Parathyroid adenoma (tissue), 2 donors: ENCODE data around the gene PDE6B.

ENCODE experiments used
- H2AFZ ChIP-seq: fragments of 300-600 bp; sonication (generic); one replicate; pipeline ENCODE4 v1.7.0; 2017; ENCODE audit warnings: antibody characterized with exemption, mild to moderate bottlenecking
- H3K27ac ChIP-seq: fragments of 300-600 bp; sonication (generic); one replicate; pipeline ENCODE4 v1.7.0; 2017
- H3K27me3 ChIP-seq: fragments of 300-600 bp; sonication (generic); one replicate; pipeline ENCODE4 v1.7.0; 2017; ENCODE audit warnings: low read length; ENCODE audit not compliant: control insufficient read depth, insufficient read depth
- H3K36me3 ChIP-seq: fragments of 300-600 bp; sonication (generic); one replicate; pipeline ENCODE4 v1.7.0; 2017; ENCODE audit warnings: low read length; ENCODE audit not compliant: control insufficient read depth, insufficient read depth
- H3K4me1 ChIP-seq: fragments of 300-600 bp; sonication (generic); one replicate; pipeline ENCODE4 v1.7.0; 2017; ENCODE audit warnings: control low read depth
- H3K4me2 ChIP-seq: fragments of 300-600 bp; sonication (generic); one replicate; pipeline ENCODE4 v1.7.0; 2017; ENCODE audit warnings: low read length
- H3K4me3 ChIP-seq: fragments of 300-600 bp; sonication (generic); one replicate; pipeline ENCODE4 v1.7.0; 2017; ENCODE audit warnings: low read depth, low read length
- H3K79me2 ChIP-seq: fragments of 300-600 bp; sonication (generic); one replicate; pipeline ENCODE4 v1.7.0; 2017; ENCODE audit warnings: control low read depth
- H3K9ac ChIP-seq: fragments of 300-600 bp; sonication (generic); one replicate; pipeline ENCODE4 v1.7.0; 2017; ENCODE audit warnings: mild to moderate bottlenecking
- H3K9me3 ChIP-seq: fragments of 300-600 bp; sonication (generic); one replicate; pipeline ENCODE4 v1.7.0; 2017; ENCODE audit warnings: low read length; ENCODE audit not compliant: control insufficient read depth
- TF ChIP-seq, protein P1 (sequence below): fragments of 300-600 bp; sonication (generic); IDR thresholded peaks from one replicate; pipeline ENCODE4 v1.7.0; 2017; ENCODE audit warnings: antibody characterized with exemption, mild to moderate bottlenecking
- donor health status: primary hyperparathyroidism.

The PDE6B gene

DNA sequence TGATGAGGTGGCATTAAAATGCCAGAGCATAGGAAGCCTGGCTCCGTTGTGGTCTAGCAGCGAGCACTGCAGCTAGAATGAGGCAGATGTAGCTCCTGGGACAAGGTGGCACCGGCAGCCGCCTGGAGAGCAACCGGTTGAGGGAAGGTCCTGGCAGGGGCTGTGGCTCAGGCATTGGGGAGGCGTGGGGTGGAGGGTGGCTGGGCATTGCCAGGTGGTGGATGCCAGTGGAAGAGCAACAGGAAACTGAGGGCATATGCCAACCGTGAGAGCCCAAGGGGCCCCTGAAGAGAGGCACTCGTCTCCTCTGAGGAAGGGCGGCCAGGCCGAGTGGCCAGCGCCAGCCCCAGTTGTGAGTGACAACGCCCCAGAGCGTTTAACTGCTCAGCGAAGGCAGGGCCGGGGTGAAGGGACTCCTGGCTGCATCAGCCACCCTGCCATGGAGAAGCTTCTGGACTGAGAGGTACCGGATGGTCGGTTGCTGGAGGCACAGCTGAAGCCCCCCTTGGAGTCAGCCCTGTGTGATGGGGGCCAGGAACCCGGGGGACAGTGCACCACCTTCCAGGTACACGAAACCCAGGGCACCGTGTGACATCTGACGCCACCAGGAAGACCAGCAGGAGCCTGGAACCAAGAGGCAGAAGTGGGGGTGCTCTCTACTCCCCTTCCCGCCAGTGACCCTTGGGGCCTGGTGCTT, 13.2 kb upstream of the PDE6B start:
- Histone ChIP-seq H3K79me2 (no peaks in the 10 kb centered on the region), H3K9ac (no peak overlapping the region), H3K27me3 (no peaks in the 10 kb centered on the region), H3K36me3 (no peaks in the 10 kb centered on the region), H3K4me1 (no peaks in the 10 kb centered on the region), H3K27ac (no peak overlapping the region), H2AFZ (no peak overlapping the region), H3K9me3 (no peaks in the 10 kb centered on the region), H3K4me3 (no peak overlapping the region), H3K4me2 (no peak overlapping the region)
- TF ChIP-seq, protein P1, sequence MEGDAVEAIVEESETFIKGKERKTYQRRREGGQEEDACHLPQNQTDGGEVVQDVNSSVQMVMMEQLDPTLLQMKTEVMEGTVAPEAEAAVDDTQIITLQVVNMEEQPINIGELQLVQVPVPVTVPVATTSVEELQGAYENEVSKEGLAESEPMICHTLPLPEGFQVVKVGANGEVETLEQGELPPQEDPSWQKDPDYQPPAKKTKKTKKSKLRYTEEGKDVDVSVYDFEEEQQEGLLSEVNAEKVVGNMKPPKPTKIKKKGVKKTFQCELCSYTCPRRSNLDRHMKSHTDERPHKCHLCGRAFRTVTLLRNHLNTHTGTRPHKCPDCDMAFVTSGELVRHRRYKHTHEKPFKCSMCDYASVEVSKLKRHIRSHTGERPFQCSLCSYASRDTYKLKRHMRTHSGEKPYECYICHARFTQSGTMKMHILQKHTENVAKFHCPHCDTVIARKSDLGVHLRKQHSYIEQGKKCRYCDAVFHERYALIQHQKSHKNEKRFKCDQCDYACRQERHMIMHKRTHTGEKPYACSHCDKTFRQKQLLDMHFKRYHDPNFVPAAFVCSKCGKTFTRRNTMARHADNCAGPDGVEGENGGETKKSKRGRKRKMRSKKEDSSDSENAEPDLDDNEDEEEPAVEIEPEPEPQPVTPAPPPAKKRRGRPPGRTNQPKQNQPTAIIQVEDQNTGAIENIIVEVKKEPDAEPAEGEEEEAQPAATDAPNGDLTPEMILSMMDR: no peak

DNA sequence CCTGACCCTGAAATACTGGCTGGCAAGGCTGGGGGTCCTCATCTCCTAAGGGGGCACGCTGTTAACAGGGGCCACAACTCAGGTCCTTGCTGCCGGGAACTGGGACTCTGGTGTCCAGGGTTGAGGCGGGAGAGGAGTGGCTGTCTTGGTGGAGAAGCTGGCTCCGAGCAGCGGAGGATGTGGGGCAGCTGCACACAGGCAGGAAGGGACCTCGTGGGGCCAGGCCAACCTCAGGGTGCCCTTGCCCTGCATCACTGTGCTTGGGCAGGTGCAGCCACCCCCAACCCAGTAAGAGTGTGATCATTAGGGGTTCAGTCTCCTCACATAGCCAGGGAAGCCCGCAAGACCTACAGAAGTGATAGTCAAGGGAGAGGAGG, 12.6 kb upstream of the PDE6B start:
- Histone ChIP-seq H3K27me3 (no peaks in the 10 kb centered on the region), H3K4me3 (no peak overlapping the region), H2AFZ (no peak overlapping the region), H3K9me3 (no peaks in the 10 kb centered on the region), H3K79me2 (no peaks in the 10 kb centered on the region), H3K9ac (no peak overlapping the region), H3K4me2 (no peak overlapping the region), H3K36me3 (no peaks in the 10 kb centered on the region), H3K4me1 (no peaks in the 10 kb centered on the region), H3K27ac (no peak overlapping the region)
- TF ChIP-seq, protein P1: no peak

DNA sequence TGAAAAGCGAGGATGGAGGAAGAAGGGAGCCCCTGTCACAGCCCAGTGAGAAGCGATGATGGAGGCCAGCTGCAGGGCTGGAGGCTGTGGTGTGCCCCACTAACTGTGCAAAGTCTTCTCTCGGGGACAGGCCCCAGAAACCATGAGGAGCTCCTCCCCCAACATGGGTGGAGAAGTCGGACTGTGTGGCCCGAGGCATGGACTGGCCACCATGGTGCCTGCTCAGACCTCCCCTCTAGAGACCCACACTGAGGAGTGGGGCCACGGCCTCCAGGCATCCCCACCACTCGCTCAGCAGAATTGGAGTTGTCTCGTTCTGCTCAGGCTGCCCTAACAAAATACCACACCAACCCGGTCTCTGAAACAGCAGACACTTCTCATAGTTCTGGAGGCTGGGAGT, 12.2 kb upstream of the PDE6B start:
- Histone ChIP-seq H3K4me2 (no peak overlapping the region), H3K36me3 (no peaks in the 10 kb centered on the region), H3K27me3 (no peaks in the 10 kb centered on the region), H3K9ac (no peak overlapping the region), H3K27ac (no peak overlapping the region), H3K79me2 (no peaks in the 10 kb centered on the region), H3K4me1 (no peaks in the 10 kb centered on the region), H2AFZ (no peak overlapping the region), H3K9me3 (no peaks in the 10 kb centered on the region), H3K4me3 (no peak overlapping the region)
- TF ChIP-seq, protein P1: no peak

DNA sequence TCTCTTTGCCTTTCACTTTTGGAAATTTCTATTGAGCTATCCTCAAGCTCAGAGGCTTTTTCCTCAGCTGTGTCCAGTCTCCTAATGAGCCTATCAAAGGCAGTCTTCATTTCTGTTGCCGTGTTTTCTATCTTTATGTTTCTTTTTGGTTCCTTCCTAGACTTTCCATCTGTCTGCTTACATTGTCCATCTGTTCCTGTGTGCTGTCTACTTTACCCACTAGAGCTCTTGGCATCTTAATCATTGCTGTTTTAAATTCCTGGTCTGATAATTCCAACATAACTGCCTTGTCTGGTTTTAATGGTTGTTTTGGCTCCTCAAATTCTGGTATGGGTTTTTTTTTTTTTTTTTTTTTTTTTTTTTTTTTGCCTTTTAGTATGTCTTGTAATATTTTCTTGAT, 9.3 kb upstream of the PDE6B start:
- H3K4me3 ChIP-seq: no peak overlapping the region
- no peak overlapping the region for H3K27ac ChIP-seq
- H3K36me3 ChIP-seq: no peaks in the 10 kb centered on the region
- no peak overlapping the region for H3K4me2 ChIP-seq
- TF ChIP-seq, protein P1: no peak
- no peaks in the 10 kb centered on the region for H3K9me3 ChIP-seq
- no peaks in the 10 kb centered on the region for H3K79me2 ChIP-seq
- H3K4me1 ChIP-seq: no peaks in the 10 kb centered on the region
- H2AFZ ChIP-seq: no peak overlapping the region
- no peaks in the 10 kb centered on the region for H3K27me3 ChIP-seq
- H3K9ac ChIP-seq: no peak overlapping the region
